ENCODE data around the gene ADCK2.

- TF ChIP-seq, protein P1, sequence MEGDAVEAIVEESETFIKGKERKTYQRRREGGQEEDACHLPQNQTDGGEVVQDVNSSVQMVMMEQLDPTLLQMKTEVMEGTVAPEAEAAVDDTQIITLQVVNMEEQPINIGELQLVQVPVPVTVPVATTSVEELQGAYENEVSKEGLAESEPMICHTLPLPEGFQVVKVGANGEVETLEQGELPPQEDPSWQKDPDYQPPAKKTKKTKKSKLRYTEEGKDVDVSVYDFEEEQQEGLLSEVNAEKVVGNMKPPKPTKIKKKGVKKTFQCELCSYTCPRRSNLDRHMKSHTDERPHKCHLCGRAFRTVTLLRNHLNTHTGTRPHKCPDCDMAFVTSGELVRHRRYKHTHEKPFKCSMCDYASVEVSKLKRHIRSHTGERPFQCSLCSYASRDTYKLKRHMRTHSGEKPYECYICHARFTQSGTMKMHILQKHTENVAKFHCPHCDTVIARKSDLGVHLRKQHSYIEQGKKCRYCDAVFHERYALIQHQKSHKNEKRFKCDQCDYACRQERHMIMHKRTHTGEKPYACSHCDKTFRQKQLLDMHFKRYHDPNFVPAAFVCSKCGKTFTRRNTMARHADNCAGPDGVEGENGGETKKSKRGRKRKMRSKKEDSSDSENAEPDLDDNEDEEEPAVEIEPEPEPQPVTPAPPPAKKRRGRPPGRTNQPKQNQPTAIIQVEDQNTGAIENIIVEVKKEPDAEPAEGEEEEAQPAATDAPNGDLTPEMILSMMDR (conservative IDR thresholded peaks at IDR 0.05) = no peak
- no peak for TF ChIP-seq ZFX (IDR thresholded peaks at IDR 0.05)
Observed at GRCh38 chr7:140631021-140631420, 41.7 kb upstream of the ADCK2 start.

Data from C4-2B (cell line).